Tibial nerve (tissue), 4 donors: ENCODE measurements around the gene CFAP299. TPM values are rescaled to one million over a fixed set of nuclear protein-coding genes. Genes with fewer than 3 reads are reported as not detected.

Experiments
- DNase-seq, 2 donors: peaks; one replicate each; pipeline ENCODE4 v3.0.0-alpha.2; 2019; ENCODE audit warnings: low spot score in 2 of 2
- H3K27ac ChIP-seq, 4 donors: fragments of 200-600 bp; sonication (generic) in 3 of 4; one replicate each; pipeline ENCODE4 v1.5.1; 2017 to 2019; ENCODE audit warnings: mild to moderate bottlenecking in 1 of 4
- H3K27me3 ChIP-seq, 2 donors: fragments of 200-600 bp; sonication (generic) in 1 of 2; one replicate each; pipeline versions ENCODE4 v1.5.1 to v1.6.0; 2017 to 2019
- H3K36me3 ChIP-seq, 3 donors: fragments of 200-600 bp; sonication (generic); one replicate each; pipeline ENCODE4 v1.5.1; 2018 to 2019
- H3K4me1 ChIP-seq, 4 donors: fragments of 200-600 bp; sonication (generic) in 3 of 4; one replicate each; pipeline ENCODE4 v1.5.1; 2017 to 2019
- H3K4me3 ChIP-seq, 4 donors: fragments of 200-600 bp; sonication (generic) in 3 of 4; one replicate each; pipeline ENCODE4 v1.5.1; 2017 to 2019; ENCODE audit warnings: mild to moderate bottlenecking in 1 of 4, moderate library complexity in 1 of 4
- H3K9me3 ChIP-seq, 4 donors: fragments of 200-600 bp; sonication (generic) in 3 of 4; one replicate each; pipeline ENCODE4 v1.5.1; 2017 to 2019
- EP300 ChIP-seq, 2 donors: sonication (generic); formaldehyde crosslinking; IDR thresholded peaks; one replicate each; pipeline ENCODE4 v1.6.1; 2017; ENCODE audit warnings: antibody characterized with exemption in 2 of 2, mild to moderate bottlenecking in 1 of 2
- POLR2A ChIP-seq, 2 donors: fragments of 450-650 bp; IDR thresholded peaks; one replicate each; pipeline ENCODE4 v1.6.1; 2017; ENCODE audit warnings: antibody characterized with exemption in 2 of 2, mild to moderate bottlenecking in 2 of 2, moderate library complexity in 2 of 2
- WGBS, 2 donors: methylation state at CpG; one replicate each; pipeline ENCODE4 v1.1.5; 2018; 5-methylcytosine and 5-hydroxymethylcytosine counted together
- total RNA-seq, 4 donors: library from RNA; depleted of rRNA; stranded (reverse); fragments of >200 nt; gene quantifications; one replicate each; pipeline ENCODE4 v1.1.0, GENCODE V29; 2016
- TF ChIP-seq, protein P1 (sequence below), 5 experiments: fragments of 200-600 bp in 3 of 5; fragments of 450-650 bp in 2 of 5; sonication (generic) in 3 of 5; IDR thresholded peaks; one replicate each; pipeline ENCODE4 v1.5.1; 2016 to 2019; ENCODE audit warnings: antibody characterized with exemption in 5 of 5, mild to moderate bottlenecking in 3 of 5, moderate library complexity in 2 of 5

Gene CFAP299
- total RNA-seq, 4 donors from 2014 or later: under 0.01 to 0.87 (median 0.39) TPM; not detected in 1

- TF ChIP-seq, protein P1, sequence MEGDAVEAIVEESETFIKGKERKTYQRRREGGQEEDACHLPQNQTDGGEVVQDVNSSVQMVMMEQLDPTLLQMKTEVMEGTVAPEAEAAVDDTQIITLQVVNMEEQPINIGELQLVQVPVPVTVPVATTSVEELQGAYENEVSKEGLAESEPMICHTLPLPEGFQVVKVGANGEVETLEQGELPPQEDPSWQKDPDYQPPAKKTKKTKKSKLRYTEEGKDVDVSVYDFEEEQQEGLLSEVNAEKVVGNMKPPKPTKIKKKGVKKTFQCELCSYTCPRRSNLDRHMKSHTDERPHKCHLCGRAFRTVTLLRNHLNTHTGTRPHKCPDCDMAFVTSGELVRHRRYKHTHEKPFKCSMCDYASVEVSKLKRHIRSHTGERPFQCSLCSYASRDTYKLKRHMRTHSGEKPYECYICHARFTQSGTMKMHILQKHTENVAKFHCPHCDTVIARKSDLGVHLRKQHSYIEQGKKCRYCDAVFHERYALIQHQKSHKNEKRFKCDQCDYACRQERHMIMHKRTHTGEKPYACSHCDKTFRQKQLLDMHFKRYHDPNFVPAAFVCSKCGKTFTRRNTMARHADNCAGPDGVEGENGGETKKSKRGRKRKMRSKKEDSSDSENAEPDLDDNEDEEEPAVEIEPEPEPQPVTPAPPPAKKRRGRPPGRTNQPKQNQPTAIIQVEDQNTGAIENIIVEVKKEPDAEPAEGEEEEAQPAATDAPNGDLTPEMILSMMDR (IDR thresholded peaks at IDR 0.05): no peak
- no peak for TF ChIP-seq POLR2A (IDR thresholded peaks at IDR 0.05)
- TF ChIP-seq EP300 (IDR thresholded peaks at IDR 0.05): no peak
- no peak for DNase-seq
These were observed 585.9 kb downstream of the CFAP299 start for GRCh38 chr4:80921441-80921840.

DNA sequence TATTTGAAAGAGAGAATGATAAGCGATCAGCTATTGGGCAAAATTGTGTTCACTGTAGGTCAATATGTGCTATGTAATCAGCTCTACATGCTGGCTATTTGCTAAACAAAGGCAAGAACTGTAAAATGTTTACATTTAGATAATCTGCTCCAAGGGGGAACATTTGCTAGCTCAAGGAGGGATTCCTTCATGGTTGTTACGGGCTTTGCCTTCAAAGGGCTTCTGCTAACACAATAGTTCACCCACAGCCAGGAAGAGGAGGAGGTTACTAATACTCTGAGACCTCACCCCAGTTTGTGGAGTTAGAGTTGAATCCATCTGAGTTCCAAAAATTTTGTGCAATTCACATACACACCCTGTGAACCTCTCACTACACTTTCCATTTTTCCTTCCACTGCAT lies 587.4 kb downstream of the CFAP299 start:
- no peak overlapping the region for H3K4me3 ChIP-seq
- H3K4me1 ChIP-seq: no peaks in the 10 kb centered on the region
- no peaks in the 10 kb centered on the region for H3K27me3 ChIP-seq
- TF ChIP-seq, protein P1 (IDR thresholded peaks at IDR 0.05): no peak
- no peak for TF ChIP-seq POLR2A (IDR thresholded peaks at IDR 0.05)
- TF ChIP-seq EP300 (IDR thresholded peaks at IDR 0.05): no peak
- H3K36me3 ChIP-seq: no peaks in the 10 kb centered on the region
- H3K27ac ChIP-seq: no peak overlapping the region
- H3K9me3 ChIP-seq: no peaks in the 10 kb centered on the region
- DNase-seq: no peak
- WGBS, 2 donors: 84 to 88% methylated on average over 2 of the region's 2 CpGs

More at GRCh38 chr4:80921441-80921840, 585.9 kb downstream of the CFAP299 start:
- Histone ChIP-seq H3K9me3 (no peaks in the 10 kb centered on the region), H3K36me3 (no peaks in the 10 kb centered on the region), H3K4me1 (no peaks in the 10 kb centered on the region), H3K27ac (no peak overlapping the region), H3K4me3 (no peak overlapping the region), H3K27me3 (no peaks in the 10 kb centered on the region)
- 83 to 85% methylated on average over 2 of the region's 2 CpGs for WGBS, 2 donors

DNA sequence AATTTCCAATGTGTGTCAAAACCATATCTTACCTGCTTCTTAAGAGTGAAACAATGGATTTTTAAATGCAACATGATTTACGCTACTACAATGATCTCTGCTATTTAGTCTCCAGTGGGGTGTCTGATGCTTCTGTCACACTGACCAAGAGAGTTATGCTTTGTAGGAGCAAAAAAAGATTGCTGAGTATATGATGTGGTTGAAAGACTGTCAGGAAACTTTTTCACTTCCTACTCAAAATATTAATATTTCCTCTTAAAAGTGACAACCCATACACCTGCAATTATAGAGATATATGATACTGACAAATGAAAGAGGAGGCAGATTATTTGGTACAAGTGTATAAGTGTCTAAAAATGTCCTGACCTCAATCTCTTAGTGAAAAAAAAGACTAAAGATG lies 589.8 kb downstream of the CFAP299 start:
- H3K27ac ChIP-seq: no peak overlapping the region
- H3K36me3 ChIP-seq: no peaks in the 10 kb centered on the region
- TF ChIP-seq, protein P1 (IDR thresholded peaks at IDR 0.05): no peak
- no peak for TF ChIP-seq POLR2A (IDR thresholded peaks at IDR 0.05)
- TF ChIP-seq EP300 (IDR thresholded peaks at IDR 0.05): no peak
- no peaks in the 10 kb centered on the region for H3K27me3 ChIP-seq
- no peaks in the 10 kb centered on the region for H3K4me1 ChIP-seq
- DNase-seq: no peak
- H3K4me3 ChIP-seq: no peak overlapping the region
- H3K9me3 ChIP-seq: no peaks in the 10 kb centered on the region
- WGBS, 2 donors: 100% methylated on average over 1 of the region's 1 CpG

- WGBS, 2 donors: 71 to 74% methylated on average over 1 of the region's 1 CpG
- no peak for DNase-seq
- no peak for TF ChIP-seq EP300 (IDR thresholded peaks at IDR 0.05)
- no peak for TF ChIP-seq POLR2A (IDR thresholded peaks at IDR 0.05)
- TF ChIP-seq, protein P1 (IDR thresholded peaks at IDR 0.05): no peak
- Histone ChIP-seq H3K9me3 (no peaks in the 10 kb centered on the region), H3K4me1 (no peaks in the 10 kb centered on the region), H3K27ac (no peak overlapping the region), H3K27me3 (no peaks in the 10 kb centered on the region), H3K36me3 (no peaks in the 10 kb centered on the region), H3K4me3 (no peak overlapping the region)
These were observed 590.9 kb downstream of the CFAP299 start for GRCh38 chr4:80926446-80926845.

GRCh38 chr4:80926891-80927290 lies 591.4 kb downstream of the CFAP299 start:
- no peak overlapping the region for H3K27ac ChIP-seq
- H3K36me3 ChIP-seq: no peaks in the 10 kb centered on the region
- TF ChIP-seq, protein P1 (IDR thresholded peaks at IDR 0.05): no peak
- no peak for TF ChIP-seq EP300 (IDR thresholded peaks at IDR 0.05)
- no peak for DNase-seq
- H3K9me3 ChIP-seq: no peaks in the 10 kb centered on the region
- no peaks in the 10 kb centered on the region for H3K27me3 ChIP-seq
- H3K4me3 ChIP-seq: no peak overlapping the region
- no peaks in the 10 kb centered on the region for H3K4me1 ChIP-seq
- WGBS, 2 donors: 57 to 88% methylated on average over 1 of the region's 1 CpG
